SK-N-MC (cell line): ENCODE data around the gene H2AZ2.

Experiments
- EZH2 ChIP-seq: fragments of 200-600 bp; sonication (generic); IDR thresholded peaks from one replicate; pipeline ENCODE4 v1.6.1; 2017; ENCODE audit warnings: antibody characterized with exemption
- POLR2AphosphoS5 ChIP-seq: IDR thresholded peaks from 2 replicates; pipeline ENCODE4 v1.6.1; 2012; ENCODE audit warnings: mild to moderate bottlenecking, low read depth, low read length, borderline replicate concordance

DNA sequence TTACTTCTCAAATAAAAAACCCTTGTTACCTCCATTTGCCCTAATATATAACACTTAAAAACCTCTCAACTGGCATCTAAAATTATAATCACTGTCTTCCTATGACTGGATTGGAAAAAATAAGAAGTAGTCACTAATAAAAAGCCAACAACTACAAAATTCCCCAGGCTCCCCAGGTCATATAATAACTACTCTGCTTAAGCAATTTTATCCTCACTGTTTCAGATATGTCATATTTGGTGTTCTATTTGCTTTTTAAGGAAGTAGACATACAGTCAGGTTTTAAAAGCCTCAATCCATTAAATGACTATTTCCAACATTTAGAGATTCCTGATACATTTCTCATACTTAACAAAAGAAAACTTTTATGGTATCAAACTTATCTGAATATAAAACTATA is 2.4 kb downstream of the H2AZ2 start:
- TF ChIP-seq POLR2AphosphoS5 (no peak), EZH2 (no peak)
